HUES48 (cell line): ENCODE data around the gene ABHD16A.

Source experiments
- H3K27ac ChIP-seq: one replicate; pipeline ENCODE4 v1.7.0; 2013; ENCODE audit warnings: low read depth, low read length, inconsistent platforms
- H3K27me3 ChIP-seq: 2 replicates; pipeline ENCODE4 v1.6.1; 2013; ENCODE audit warnings: mild to moderate bottlenecking, low read length; ENCODE audit not compliant: control insufficient read depth, insufficient read depth
- H3K36me3 ChIP-seq: 2 replicates; pipeline ENCODE4 v1.6.1; 2013; ENCODE audit warnings: low read length; ENCODE audit not compliant: control insufficient read depth, insufficient read depth
- H3K4me1 ChIP-seq: 2 replicates; pipeline ENCODE4 v1.6.1; 2013; ENCODE audit warnings: mild to moderate bottlenecking, low read length; ENCODE audit not compliant: control insufficient read depth, insufficient read depth
- H3K4me3 ChIP-seq: 2 replicates; pipeline ENCODE4 v1.5.1; 2013; ENCODE audit warnings: mild to moderate bottlenecking, low read depth, low read length
- H3K9ac ChIP-seq: 2 replicates; pipeline ENCODE4 v1.6.1; 2013; ENCODE audit warnings: mild to moderate bottlenecking, low read depth, low read length, moderate library complexity
- H3K9me3 ChIP-seq: 2 replicates; pipeline ENCODE4 v1.6.1; 2013; ENCODE audit warnings: low read length; ENCODE audit not compliant: control insufficient read depth, insufficient read depth

ABHD16A gene

GRCh38 chr6:31737991-31738979 lies 35.2 kb upstream of the ABHD16A start:
- peaks cover 34% of the 10 kb centered on the region for H3K4me1 ChIP-seq
- no peaks in the 10 kb centered on the region for H3K9me3 ChIP-seq
- H3K27ac ChIP-seq = peak overlapping the region; percentile 92

GRCh38 chr6:31737315-31737990 lies 34.3 kb upstream of the ABHD16A start:
- peaks cover 34% of the 10 kb centered on the region for H3K4me1 ChIP-seq
- no peaks in the 10 kb centered on the region for H3K9me3 ChIP-seq
- H3K27ac ChIP-seq = peak overlapping the region; percentile 92
- H3K27me3 ChIP-seq = no peaks in the 10 kb centered on the region
- peaks cover 29% of the 10 kb centered on the region for H3K36me3 ChIP-seq
- H3K9ac ChIP-seq = no peak overlapping the region
- peak overlapping the region; percentile 3; the same call in 1 of the 2 replicates for H3K4me3 ChIP-seq

More at GRCh38 chr6:31737991-31738979, 35.2 kb upstream of the ABHD16A start:
- Histone ChIP-seq H3K9ac (0 out of 2 replicates have a peak overlapping the region, but pooled peaks have one; percentile 4), H3K27me3 (no peaks in the 10 kb centered on the region), H3K36me3 (peaks cover 23% of the 10 kb centered on the region), H3K4me3 (peak overlapping the region; percentile 3; the same call in 1 of the 2 replicates)

- peak overlapping the region; percentile 83 for H3K4me3 ChIP-seq
- H3K9ac ChIP-seq = no peak overlapping the region
- H3K27me3 ChIP-seq = no peaks in the 10 kb centered on the region
- no peaks in the 10 kb centered on the region for H3K9me3 ChIP-seq
- H3K27ac ChIP-seq = peak overlapping the region; percentile 92
- H3K4me1 ChIP-seq = peaks cover 34% of the 10 kb centered on the region
- H3K36me3 ChIP-seq = peaks cover 33% of the 10 kb centered on the region
Observed at GRCh38 chr6:31736768-31737314, 33.7 kb upstream of the ABHD16A start.

DNA sequence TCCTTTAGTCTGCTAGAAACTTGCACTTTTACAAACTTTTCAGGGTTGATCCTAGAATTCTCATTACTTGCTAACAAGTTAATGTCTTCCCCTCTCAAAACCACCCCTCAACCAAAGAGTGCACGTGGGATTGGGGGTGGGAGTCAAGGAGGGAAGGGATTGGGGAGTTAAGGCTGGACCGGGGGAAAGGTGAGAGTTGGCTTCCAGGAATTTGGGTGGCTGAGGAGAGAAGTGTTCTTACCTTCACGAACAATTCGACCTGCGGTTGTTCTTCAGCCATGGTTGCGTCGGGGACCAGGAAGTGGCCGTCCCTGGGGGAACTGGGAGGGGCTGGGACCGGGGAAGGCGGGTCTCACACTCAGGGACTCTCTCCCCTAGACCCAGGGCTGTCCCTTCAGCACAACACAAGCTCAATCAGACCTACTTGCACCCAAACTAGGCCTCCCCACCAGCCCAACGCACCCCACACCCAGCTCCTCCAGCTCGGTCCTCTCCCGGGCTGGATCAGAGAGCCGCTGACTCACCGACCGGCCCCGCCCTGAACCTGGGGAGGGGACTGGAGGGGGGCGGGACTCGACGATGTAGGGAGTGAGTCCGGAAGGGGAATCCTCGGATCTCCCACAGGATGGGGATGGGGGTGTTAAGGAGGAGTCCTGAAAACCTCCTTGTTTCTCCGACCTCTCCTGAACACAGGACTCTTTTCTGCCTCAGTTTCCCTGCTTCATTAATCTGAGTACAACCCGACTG lies 33.1 kb upstream of the ABHD16A start, which contains the start of gene CLIC1:
Gene CLIC1 (minus strand): TSS at position 510 of the 747 bp plus-strand sequence. CDS start 230 bp downstream, at position 280.
- Histone ChIP-seq H3K4me3 (peak within 1 kb of the TSS; percentile 83), H3K27me3 (no peaks in the 10 kb centered on the region), H3K9ac (peak within 1 kb of the TSS; percentile 64), H3K36me3 (peaks cover 32% of the 10 kb centered on the region), H3K4me1 (peaks cover 34% of the 10 kb centered on the region), H3K27ac (peak within 1 kb of the TSS; percentile 92), H3K9me3 (no peaks in the 10 kb centered on the region)

GRCh38 chr6:31734821-31735406 lies 31.8 kb upstream of the ABHD16A start:
- peak overlapping the region; percentile 83 for H3K4me3 ChIP-seq
- peaks cover 35% of the 10 kb centered on the region for H3K4me1 ChIP-seq
- peaks cover 35% of the 10 kb centered on the region for H3K36me3 ChIP-seq

DNA sequence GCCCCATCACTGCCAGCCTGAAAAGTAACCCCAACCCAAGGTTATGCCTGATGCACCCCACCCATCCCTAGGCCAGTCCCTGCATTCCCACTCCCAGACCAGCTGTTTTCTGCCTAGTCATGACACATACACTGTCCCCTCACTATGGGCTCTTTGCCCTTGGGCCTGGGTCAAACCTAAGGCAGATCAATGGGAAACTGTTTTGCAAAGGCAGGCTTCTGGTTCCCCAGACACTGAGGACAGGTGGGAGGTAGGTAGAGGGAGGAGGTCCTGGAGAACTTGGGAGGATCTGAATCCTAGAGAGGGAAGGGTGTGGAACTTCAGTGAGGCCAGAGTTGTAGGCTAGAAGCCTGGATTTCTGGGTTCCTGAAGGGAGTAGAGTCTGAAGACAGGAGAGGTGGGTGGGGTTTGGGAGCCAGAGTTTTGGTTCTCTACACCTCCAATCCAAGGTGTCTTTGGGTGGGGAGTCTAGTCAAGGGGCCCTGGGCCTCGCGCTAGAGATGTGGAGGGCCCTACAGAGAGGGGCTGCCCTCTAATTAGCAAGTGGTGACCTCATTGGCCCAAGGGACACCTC lies 31.2 kb upstream of the ABHD16A start:
- Histone ChIP-seq H3K27ac (peak overlapping the region; percentile 92), H3K4me1 (peaks cover 34% of the 10 kb centered on the region), H3K27me3 (no peaks in the 10 kb centered on the region), H3K4me3 (peak overlapping the region; percentile 83), H3K36me3 (peaks cover 35% of the 10 kb centered on the region), H3K9ac (0 out of 2 replicates have a peak overlapping the region, but pooled peaks have one; percentile 11), H3K9me3 (no peaks in the 10 kb centered on the region)

More at GRCh38 chr6:31734821-31735406, 31.8 kb upstream of the ABHD16A start:
- Histone ChIP-seq H3K9ac (peak overlapping the region; percentile 64), H3K9me3 (no peaks in the 10 kb centered on the region), H3K27me3 (no peaks in the 10 kb centered on the region), H3K27ac (peak overlapping the region; percentile 92)

GRCh38 chr6:31733734-31734133 lies 30.6 kb upstream of the ABHD16A start:
- Histone ChIP-seq H3K9me3 (no peaks in the 10 kb centered on the region), H3K36me3 (peaks cover 35% of the 10 kb centered on the region), H3K4me3 (no peak overlapping the region), H3K27me3 (no peaks in the 10 kb centered on the region), H3K4me1 (peaks cover 30% of the 10 kb centered on the region), H3K27ac (peak overlapping the region; percentile 92), H3K9ac (0 out of 2 replicates have a peak overlapping the region, but pooled peaks have one; percentile 11)

DNA sequence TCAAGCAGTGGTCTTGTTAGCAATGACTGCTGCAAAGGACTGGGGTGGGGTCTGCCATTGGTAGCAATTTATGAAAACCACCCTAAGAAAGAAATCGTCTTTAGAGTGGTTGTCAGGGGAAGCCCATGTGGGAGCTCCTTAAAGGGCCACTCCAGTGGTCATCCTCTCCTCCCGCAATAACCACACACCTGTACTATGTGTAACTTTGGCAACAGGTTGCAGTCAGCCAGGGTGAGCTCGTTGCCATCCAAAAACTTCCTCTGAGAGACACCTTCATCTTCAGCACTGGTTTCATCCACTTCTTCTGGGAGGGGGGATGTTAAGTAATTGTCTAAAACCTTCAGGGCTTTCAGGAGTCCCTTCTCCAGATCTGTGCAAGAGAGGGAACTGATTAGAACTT lies 28.9 kb upstream of the ABHD16A start:
- Histone ChIP-seq H3K4me1 (peaks cover 20% of the 10 kb centered on the region), H3K4me3 (no peak overlapping the region), H3K27ac (no peak overlapping the region), H3K27me3 (no peaks in the 10 kb centered on the region), H3K36me3 (peaks cover 43% of the 10 kb centered on the region), H3K9ac (no peak overlapping the region), H3K9me3 (no peaks in the 10 kb centered on the region)

DNA sequence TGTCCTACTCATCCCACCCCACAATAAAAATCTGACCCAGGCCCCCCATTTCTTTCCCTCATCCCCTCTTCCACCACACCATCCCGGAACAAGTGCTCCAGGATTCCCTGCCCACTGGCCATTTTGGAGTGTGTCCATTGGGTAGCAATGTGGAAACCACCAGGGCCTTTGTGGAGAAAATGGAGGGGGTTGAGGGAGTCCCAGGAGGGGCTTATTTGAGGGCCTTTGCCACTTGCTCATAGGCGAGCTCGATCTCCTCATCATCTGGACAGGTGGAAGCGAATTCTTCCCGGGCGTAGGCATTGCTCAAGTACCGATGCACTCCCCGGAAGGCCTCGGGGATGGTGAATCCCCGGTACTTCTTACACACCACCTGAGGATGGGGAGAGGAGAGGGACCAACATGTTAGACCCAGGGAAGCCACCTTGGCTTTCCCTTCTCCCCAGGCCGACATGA lies 27.5 kb upstream of the ABHD16A start:
- Histone ChIP-seq H3K4me3 (peak overlapping the region; percentile 96; the same call in 1 of the 2 replicates), H3K9me3 (no peaks in the 10 kb centered on the region), H3K36me3 (peaks cover 55% of the 10 kb centered on the region), H3K4me1 (peaks cover 14% of the 10 kb centered on the region), H3K27me3 (no peaks in the 10 kb centered on the region), H3K27ac (peak overlapping the region; percentile 97), H3K9ac (no peak overlapping the region)
